ENCODE data around the gene PRF1. TPM values are rescaled to one million over a fixed set of nuclear protein-coding genes. Genes with fewer than 3 reads are reported as not detected.

The PRF1 gene
- total RNA-seq, 1 experiment from 2014 or later: not detected

- Histone ChIP-seq H3K27me3 (ENCODE audit: control insufficient read depth, insufficient read depth, low read length) (no peaks in the 10 kb centered on the region), H3K4me3 (ENCODE audit: insufficient read depth, low read depth, low read length) (no peak overlapping the region), H3K36me3 (replicated peaks; ENCODE audit: control insufficient read depth, insufficient read depth, low read length) (no peaks in the 10 kb centered on the region)
- DNase-seq: no peak
Measured at GRCh38 chr10:70604106-70604505, 1.6 kb upstream of the PRF1 start.

GRCh38 chr10:70603449-70603801 lies 884 bp upstream of the PRF1 start:
- Histone ChIP-seq H3K36me3 (replicated peaks; ENCODE audit: control insufficient read depth, insufficient read depth, low read length) (no peaks in the 10 kb centered on the region), H3K27me3 (ENCODE audit: control insufficient read depth, insufficient read depth, low read length) (no peaks in the 10 kb centered on the region), H3K4me3 (ENCODE audit: insufficient read depth, low read depth, low read length) (no peak overlapping the region)
- DNase-seq: no peak

DNA sequence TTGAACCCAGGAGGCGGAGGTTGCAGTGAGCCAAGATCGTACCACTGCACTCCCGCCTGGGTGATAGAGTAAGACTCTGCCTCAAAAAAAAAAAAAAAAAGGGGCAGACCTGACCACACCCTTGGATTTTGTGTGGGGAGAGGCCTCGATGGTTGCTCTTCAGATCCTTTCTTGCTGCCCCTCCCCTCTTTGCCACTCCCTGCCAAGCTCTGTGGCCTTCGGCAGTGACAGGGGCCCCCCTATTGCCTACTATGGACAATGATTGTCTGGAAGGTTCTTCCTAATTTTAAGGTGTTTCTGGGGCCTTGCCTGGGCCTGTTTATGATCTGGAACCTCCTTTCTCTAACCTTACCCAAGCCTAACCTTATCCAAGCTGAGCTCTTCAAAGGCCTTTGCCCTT lies 795 bp downstream of the PRF1 start:
- no peak for DNase-seq
- no peaks in the 10 kb centered on the region for H3K27me3 ChIP-seq (ENCODE audit: control insufficient read depth, insufficient read depth, low read length)
- H3K4me3 ChIP-seq (ENCODE audit: insufficient read depth, low read depth, low read length): no peak overlapping the region
- H3K36me3 ChIP-seq (replicated peaks; ENCODE audit: control insufficient read depth, insufficient read depth, low read length): no peaks in the 10 kb centered on the region

- H3K4me3 ChIP-seq (ENCODE audit: insufficient read depth, low read depth, low read length): no peak overlapping the region
- H3K27me3 ChIP-seq (ENCODE audit: control insufficient read depth, insufficient read depth, low read length): no peaks in the 10 kb centered on the region
- H3K36me3 ChIP-seq (replicated peaks; ENCODE audit: control insufficient read depth, insufficient read depth, low read length): no peaks in the 10 kb centered on the region
- DNase-seq: no peak
Measured at GRCh38 chr10:70600512-70601395, 1.8 kb downstream of the PRF1 start.

DNA sequence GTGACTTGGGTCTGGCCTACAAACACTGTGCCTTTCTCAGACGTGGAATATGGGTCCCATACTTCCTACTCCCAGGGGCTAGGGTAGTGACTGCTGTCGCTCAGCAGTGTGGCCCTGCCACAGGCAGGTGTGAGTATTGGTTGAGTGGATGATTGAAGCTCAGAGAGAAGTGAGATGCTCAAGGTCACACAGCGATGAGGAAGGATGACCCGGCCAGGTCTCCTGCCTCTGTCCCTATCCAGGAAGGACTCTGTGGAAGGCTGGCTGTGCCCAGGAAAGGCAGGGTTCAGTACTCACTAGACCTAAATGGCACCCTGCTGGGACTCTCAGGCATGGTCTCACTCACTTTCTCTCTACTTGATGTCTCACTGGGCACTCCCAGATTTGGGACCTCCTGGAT lies 2.8 kb downstream of the PRF1 start:
- H3K36me3 ChIP-seq (replicated peaks; ENCODE audit: control insufficient read depth, insufficient read depth, low read length): no peaks in the 10 kb centered on the region
- H3K27me3 ChIP-seq (ENCODE audit: control insufficient read depth, insufficient read depth, low read length): no peaks in the 10 kb centered on the region
- DNase-seq: no peak
- H3K4me3 ChIP-seq (ENCODE audit: insufficient read depth, low read depth, low read length): no peak overlapping the region

GRCh38 chr10:70599319-70599718 lies 3.2 kb downstream of the PRF1 start:
- Histone ChIP-seq H3K36me3 (replicated peaks; ENCODE audit: control insufficient read depth, insufficient read depth, low read length) (no peaks in the 10 kb centered on the region), H3K4me3 (ENCODE audit: insufficient read depth, low read depth, low read length) (no peak overlapping the region), H3K27me3 (ENCODE audit: control insufficient read depth, insufficient read depth, low read length) (no peaks in the 10 kb centered on the region)
- DNase-seq: no peak

DNA sequence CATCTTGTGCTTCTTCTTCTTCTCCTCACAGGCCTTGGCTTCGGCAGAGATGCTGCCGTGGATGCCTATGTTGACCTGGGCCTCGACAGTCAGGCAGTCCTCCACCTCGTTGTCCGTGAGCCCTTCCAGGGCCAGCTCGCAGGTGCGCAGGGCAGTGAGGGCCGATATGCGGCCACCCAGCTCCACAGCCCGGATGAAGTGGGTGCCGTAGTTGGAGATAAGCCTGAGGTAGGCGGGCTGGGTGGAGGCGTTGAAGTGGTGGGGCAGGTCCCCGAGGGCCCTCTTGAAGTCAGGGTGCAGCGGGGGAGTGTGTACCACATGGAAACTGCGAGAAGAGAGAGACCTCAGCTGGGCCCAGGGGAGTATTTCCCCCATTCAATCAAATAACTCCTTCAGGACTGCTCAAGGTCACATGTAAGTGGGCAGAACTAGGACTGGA lies 3.7 kb downstream of the PRF1 start:
- Histone ChIP-seq H3K27me3 (ENCODE audit: control insufficient read depth, insufficient read depth, low read length) (no peaks in the 10 kb centered on the region), H3K36me3 (replicated peaks; ENCODE audit: control insufficient read depth, insufficient read depth, low read length) (no peaks in the 10 kb centered on the region), H3K4me3 (ENCODE audit: insufficient read depth, low read depth, low read length) (no peak overlapping the region)
- DNase-seq: no peak

GRCh38 chr10:70597856-70598815 lies 4.4 kb downstream of the PRF1 start:
- no peaks in the 10 kb centered on the region for H3K36me3 ChIP-seq (replicated peaks; ENCODE audit: control insufficient read depth, insufficient read depth, low read length)
- no peaks in the 10 kb centered on the region for H3K27me3 ChIP-seq (ENCODE audit: control insufficient read depth, insufficient read depth, low read length)
- H3K4me3 ChIP-seq (ENCODE audit: insufficient read depth, low read depth, low read length): no peak overlapping the region
- no peak for DNase-seq

GRCh38 chr10:70596860-70597809 lies 5.4 kb downstream of the PRF1 start:
- H3K4me3 ChIP-seq (ENCODE audit: insufficient read depth, low read depth, low read length): no peak overlapping the region
- no peaks in the 10 kb centered on the region for H3K27me3 ChIP-seq (ENCODE audit: control insufficient read depth, insufficient read depth, low read length)
- DNase-seq: no peak
- H3K36me3 ChIP-seq (replicated peaks; ENCODE audit: control insufficient read depth, insufficient read depth, low read length): no peaks in the 10 kb centered on the region

DNA sequence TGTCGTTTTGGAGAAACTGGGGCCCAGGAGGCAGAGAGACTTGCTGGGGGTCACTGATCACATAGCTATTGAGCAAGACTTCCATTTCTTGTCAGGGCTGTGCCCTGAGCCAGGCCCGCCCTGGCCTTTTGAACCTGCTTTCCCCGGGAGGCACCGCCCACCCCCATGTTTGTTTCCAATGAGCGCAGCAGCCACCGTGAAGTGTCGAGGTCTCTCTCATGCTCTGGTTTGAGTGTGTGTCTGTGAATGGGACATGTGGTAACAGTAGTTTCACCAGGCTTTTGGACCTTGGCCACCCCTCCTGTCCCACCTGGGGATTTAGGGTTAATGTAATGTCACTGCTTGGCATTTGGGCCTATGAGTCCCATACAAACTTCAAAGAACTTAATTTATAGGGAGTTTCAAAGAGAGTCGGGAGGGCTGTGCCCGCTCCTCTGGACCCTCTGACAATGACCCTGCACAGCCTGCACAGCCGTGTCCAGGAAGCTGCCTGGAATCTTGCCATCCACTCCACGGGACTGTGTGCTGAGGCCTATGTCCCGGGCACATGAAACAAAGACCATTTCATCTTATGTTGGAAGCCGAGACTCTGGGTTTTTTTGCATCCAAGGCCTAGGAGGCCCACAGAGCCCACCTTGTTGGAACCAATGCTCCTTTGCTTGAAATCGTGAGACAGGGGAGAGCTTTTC lies 6.3 kb downstream of the PRF1 start:
- DNase-seq: no peak
- Histone ChIP-seq H3K27me3 (ENCODE audit: control insufficient read depth, insufficient read depth, low read length) (no peaks in the 10 kb centered on the region), H3K4me3 (ENCODE audit: insufficient read depth, low read depth, low read length) (no peak overlapping the region), H3K36me3 (replicated peaks; ENCODE audit: control insufficient read depth, insufficient read depth, low read length) (no peaks in the 10 kb centered on the region)

DNA sequence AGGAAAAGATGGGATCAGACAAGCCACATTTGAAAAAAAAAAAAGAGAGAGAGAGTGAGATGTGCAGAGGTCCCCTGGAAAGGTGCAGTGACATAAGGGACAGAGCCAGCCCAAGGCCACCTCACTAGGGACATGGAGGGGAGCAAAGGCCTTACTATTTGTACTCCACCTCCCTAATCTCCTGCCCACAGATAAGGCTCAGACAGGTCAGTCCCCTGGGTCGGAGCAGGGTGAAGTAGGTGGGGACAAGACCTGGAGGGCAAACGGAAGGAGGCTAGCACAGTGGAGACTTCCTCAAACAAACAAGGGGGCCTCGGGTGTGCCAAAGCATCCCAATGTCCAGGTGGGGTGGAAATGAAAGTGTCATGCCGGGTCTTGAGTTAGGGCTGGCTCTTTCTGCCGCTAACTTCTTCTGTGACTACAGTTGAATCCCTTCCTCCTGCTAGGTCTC lies 7.0 kb downstream of the PRF1 start:
- Histone ChIP-seq H3K36me3 (replicated peaks; ENCODE audit: control insufficient read depth, insufficient read depth, low read length) (no peaks in the 10 kb centered on the region), H3K27me3 (ENCODE audit: control insufficient read depth, insufficient read depth, low read length) (no peaks in the 10 kb centered on the region), H3K4me3 (ENCODE audit: insufficient read depth, low read depth, low read length) (no peak overlapping the region)
- DNase-seq: no peak

GRCh38 chr10:70594161-70594560 lies 8.4 kb downstream of the PRF1 start:
- Histone ChIP-seq H3K36me3 (replicated peaks; ENCODE audit: control insufficient read depth, insufficient read depth, low read length) (no peaks in the 10 kb centered on the region), H3K4me3 (ENCODE audit: insufficient read depth, low read depth, low read length) (no peak overlapping the region), H3K27me3 (ENCODE audit: control insufficient read depth, insufficient read depth, low read length) (no peaks in the 10 kb centered on the region)
- DNase-seq: no peak

- DNase-seq: no peak
- no peaks in the 10 kb centered on the region for H3K27me3 ChIP-seq (ENCODE audit: control insufficient read depth, insufficient read depth, low read length)
- no peak overlapping the region for H3K4me3 ChIP-seq (ENCODE audit: insufficient read depth, low read depth, low read length)
- no peaks in the 10 kb centered on the region for H3K36me3 ChIP-seq (replicated peaks; ENCODE audit: control insufficient read depth, insufficient read depth, low read length)
Measured at GRCh38 chr10:70593513-70593890, 9.0 kb downstream of the PRF1 start.
